NCI-H2107 (cell line): ENCODE results near the gene IFI44L.

Experiments used
- DNase-seq: peaks from one replicate; lab custom pipeline; 2025; lab: John Stamatoyannopoulos, UW

IFI44L gene

GRCh38 chr1:78688697-78689096, 68.4 kb downstream of the IFI44L start:
- DNase-seq = no peak

GRCh38 chr1:78690516-78690915, 70.3 kb downstream of the IFI44L start:
- no peak for DNase-seq

GRCh38 chr1:78691995-78692747, 71.9 kb downstream of the IFI44L start:
- no peak for DNase-seq
